ENCODE measurements around the gene PLEKHA6. TPM values are rescaled to one million over a fixed set of nuclear protein-coding genes. Genes with fewer than 3 reads are reported as not detected.

The PLEKHA6 gene
- total and polyA plus RNA-seq, 2 of the 4 experiments (the other 2 are of a cell fraction), result 8.2 to 19.9 TPM

GRCh38 chr1:204350312-204350711, 9.4 kb downstream of the PLEKHA6 start:
- peak overlapping the region; percentile 43; the same call in 1 of the 3 replicates for H2BK15ac ChIP-seq (ENCODE audit: low read depth, low read length)
- H3K9me3 ChIP-seq (ENCODE audit: control insufficient read depth, insufficient read depth, low read length), result no peaks in the 10 kb centered on the region
- H3K9ac ChIP-seq (ENCODE audit: low read depth, low read length), result no peak overlapping the region; the same call in 1 of the 2 replicates
- H2AK9ac ChIP-seq (replicated peaks; ENCODE audit: low read depth, low read length, poor library complexity), result peak overlapping the region; percentile 74
- BruUV-seq (replicated peaks), result no TSS peak
- dilution Hi-C loops (cut with HindIII; ENCODE audit: low sequenced_read_pairs, unreplicated experiment), result no loop called here
- peak overlapping the region; percentile 76 for H4K5ac ChIP-seq (ENCODE audit: low read depth, low read length)
- H2AFZ ChIP-seq (replicated peaks; ENCODE audit: low read length, poor library complexity), result peak overlapping the region; percentile 91
- 0 out of 4 replicates have a peak, but pooled peaks cover 0 to 4% of the 10 kb centered on the region in 2 experiments for H3K79me1 ChIP-seq (ENCODE audit: low read depth in 1 of 2, low read length in 2 of 2)
- ChIA-PET CTCF (interaction anchor here (0.5 to 1.7 kb wide), 4 partner anchors 10 to 689 kb away, joined by 3 to 5 read pairs (median 4); partner anchors contain the start of gene PLEKHA6), POLR2A (ENCODE audit: unreplicated experiment) (interaction anchor here (0.5 kb wide), 1 partner anchor 163 kb away, joined by 11 read pairs; no protein-coding TSS in a partner anchor)
- no peak for DNase-seq
- 0 out of 2 replicates have a peak overlapping the region, but pooled peaks have one; percentile 11 for H3K4me3 ChIP-seq (ENCODE audit: insufficient read depth, low read depth, low read length)
- H3K27ac ChIP-seq (ENCODE audit: insufficient read depth, low read length), result no peak overlapping the region
- peak overlapping the region; percentile 44; the same call in 1 of the 2 replicates for H2AK5ac ChIP-seq (ENCODE audit: low read depth, low read length)
- no peak overlapping the region for H2BK5ac ChIP-seq (ENCODE audit: low read depth, low read length, poor library complexity, severe bottlenecking)
- H3K27me3 ChIP-seq (ENCODE audit: control insufficient read depth, insufficient read depth, low read length), result no peaks in the 10 kb centered on the region
- no peak overlapping the region for H3K56ac ChIP-seq (ENCODE audit: extremely low read depth, insufficient read depth, low read length)
- H3K23ac ChIP-seq (ENCODE audit: low read depth, low read length), result peak overlapping the region; percentile 48; the same call in 1 of the 2 replicates
- peak overlapping the region; percentile 77 for H3K14ac ChIP-seq (replicated peaks; ENCODE audit: low read depth, low read length)
- ATAC-seq (ENCODE audit: low read depth), result no peak
- H3K4me2 ChIP-seq (ENCODE audit: low read depth, low read length), result peak overlapping the region; percentile 88; the same call in 1 of the 2 replicates
- no CpG with 5 or more reads among the region's 6 CpGs for WGBS, 2 experiments (ENCODE audit: extremely low coverage in 2 of 2, insufficient read length in 1 of 2)
- intact Hi-C loops (cut with micrococcal nuclease), result loop anchor here (10.0 kb wide), 1 partner anchor 56 kb away; no protein-coding TSS in a partner anchor
- H4K20me1 ChIP-seq (ENCODE audit: insufficient read depth, low read length), result no peaks in the 10 kb centered on the region
- peak overlapping the region; percentile 57; the same call in 1 of the 2 replicates for H2BK20ac ChIP-seq (ENCODE audit: low read depth, low read length)
- in situ Hi-C loops (cut with MboI; ENCODE audit: low sequenced_read_pairs), result no loop called here
- H4K8ac ChIP-seq (ENCODE audit: low read depth in 2 of 2, low read length in 2 of 2), result peak overlapping the region; percentile 20 to 52; a peak in 3 of 4 replicates
- peak overlapping the region; percentile 3; the same call in 1 of the 2 replicates for H3K18ac ChIP-seq (ENCODE audit: low read depth, low read length)
- H3K4me1 ChIP-seq (ENCODE audit: control insufficient read depth, insufficient read depth, low read length), result peaks cover 22% of the 10 kb centered on the region
- H3K9me1 ChIP-seq (ENCODE audit: insufficient read depth, low read length), result peaks cover 7% of the 10 kb centered on the region
- no peaks in the 10 kb centered on the region for H3K36me3 ChIP-seq (ENCODE audit: control insufficient read depth, insufficient read depth, low read length)
- H2BK120ac ChIP-seq (ENCODE audit: low read depth, low read length), result peak overlapping the region; percentile 81
- peak overlapping the region; percentile 74; the same call in 1 of the 2 replicates for H3K4ac ChIP-seq (ENCODE audit: low read depth, low read length)
- peak overlapping the region; percentile 44; the same call in 1 of the 2 replicates for H4K91ac ChIP-seq (ENCODE audit: insufficient read depth, low read depth, low read length)
- TF ChIP-seq ELK1 (IDR thresholded peaks at IDR 0.05; ENCODE audit: borderline replicate concordance, low read depth, low read length), result no peak
- TF ChIP-seq RCOR1 (IDR thresholded peaks at IDR 0.05; ENCODE audit: insufficient replicate concordance, low read length), result no peak
- no peak for TF ChIP-seq POLR2A (IDR thresholded peaks at IDR 0.05; ENCODE audit: low read depth, low read length)
- TF ChIP-seq FOS (IDR thresholded peaks at IDR 0.05; ENCODE audit: low read depth, low read length), result no peak
- no peak for TF ChIP-seq CHD1 (IDR thresholded peaks at IDR 0.05; ENCODE audit: low read depth, low read length)
- no peak for TF ChIP-seq CEBPB (IDR thresholded peaks at IDR 0.05; ENCODE audit: low read depth, low read length)
- TF ChIP-seq RAD21 (IDR thresholded peaks at IDR 0.05; ENCODE audit: low read length), result no peak
- TF ChIP-seq MAFK (IDR thresholded peaks at IDR 0.05; ENCODE audit: low read depth, low read length), result no peak
- TF ChIP-seq BHLHE40 (IDR thresholded peaks at IDR 0.05; ENCODE audit: low read depth, low read length), result no peak
- TF ChIP-seq SMC3 (IDR thresholded peaks at IDR 0.05; ENCODE audit: low read depth, low read length), result no peak
- TF ChIP-seq NFE2L2 (IDR thresholded peaks at IDR 0.05; ENCODE audit: low read depth, low read length), result no peak
- no peak for TF ChIP-seq CTCF (conservative IDR thresholded peaks at IDR 0.05; ENCODE audit: low read depth, low read length)

Measured in IMR-90 (cell line).